Rectal smooth muscle tissue (tissue), 1 donor: ENCODE measurements around the gene METRN.

Source experiments
- H3K27ac ChIP-seq: one replicate; pipeline ENCODE4 v1.7.0; 2013; ENCODE audit warnings: low read depth, low read length, inconsistent platforms
- H3K27me3 ChIP-seq: one replicate; pipeline ENCODE4 v1.7.0; 2013; ENCODE audit warnings: low read length; ENCODE audit not compliant: control insufficient read depth, insufficient read depth
- H3K36me3 ChIP-seq: one replicate; pipeline ENCODE4 v1.7.0; 2013; ENCODE audit warnings: low read length; ENCODE audit not compliant: control insufficient read depth, insufficient read depth
- H3K4me1 ChIP-seq: one replicate; pipeline ENCODE4 v1.7.0; 2013; ENCODE audit warnings: low read length; ENCODE audit not compliant: control insufficient read depth, insufficient read depth
- H3K4me3 ChIP-seq: one replicate; pipeline ENCODE4 v1.7.0; 2013; ENCODE audit warnings: low read length
- H3K9ac ChIP-seq: one replicate; pipeline ENCODE4 v1.7.0; 2013; ENCODE audit warnings: low read length

The METRN gene

GRCh38 chr16:703406-703805, 11.5 kb upstream of the METRN start:
- Histone ChIP-seq H3K4me3 (no peak overlapping the region), H3K27ac (no peak overlapping the region), H3K36me3 (no peaks in the 10 kb centered on the region), H3K4me1 (no peaks in the 10 kb centered on the region), H3K27me3 (peaks cover 66% of the 10 kb centered on the region), H3K9ac (no peak overlapping the region)

GRCh38 chr16:704047-704446, 10.9 kb upstream of the METRN start:
- H3K4me3 ChIP-seq: no peak overlapping the region
- H3K36me3 ChIP-seq: no peaks in the 10 kb centered on the region
- no peaks in the 10 kb centered on the region for H3K4me1 ChIP-seq
- H3K27me3 ChIP-seq: peaks cover 69% of the 10 kb centered on the region
- no peak overlapping the region for H3K27ac ChIP-seq
- H3K9ac ChIP-seq: no peak overlapping the region

- no peaks in the 10 kb centered on the region for H3K36me3 ChIP-seq
- no peak overlapping the region for H3K4me3 ChIP-seq
- no peak overlapping the region for H3K9ac ChIP-seq
- H3K27me3 ChIP-seq: peaks cover 68% of the 10 kb centered on the region
- H3K27ac ChIP-seq: no peak overlapping the region
- no peaks in the 10 kb centered on the region for H3K4me1 ChIP-seq
Measured at GRCh38 chr16:704552-705380, 10.2 kb upstream of the METRN start.

GRCh38 chr16:705431-706188, 9.3 kb upstream of the METRN start, which contains the start of gene FBXL16:
Gene FBXL16, minus strand, starts transcription at chr16:705801. Its CDS starts 8,396 bp downstream, at chr16:697405.
- peaks cover 69% of the 10 kb centered on the region for H3K27me3 ChIP-seq
- H3K27ac ChIP-seq: no peak within 1 kb of the TSS
- no peaks in the 10 kb centered on the region for H3K36me3 ChIP-seq
- H3K4me1 ChIP-seq: no peaks in the 10 kb centered on the region
- no peak within 1 kb of the TSS for H3K9ac ChIP-seq
- no peak within 1 kb of the TSS for H3K4me3 ChIP-seq

GRCh38 chr16:706189-707061, 8.5 kb upstream of the METRN start:
- no peak overlapping the region for H3K4me3 ChIP-seq
- no peak overlapping the region for H3K9ac ChIP-seq
- H3K27me3 ChIP-seq: peaks cover 71% of the 10 kb centered on the region
- H3K4me1 ChIP-seq: no peaks in the 10 kb centered on the region
- no peak overlapping the region for H3K27ac ChIP-seq
- no peaks in the 10 kb centered on the region for H3K36me3 ChIP-seq

GRCh38 chr16:707062-707538, 7.8 kb upstream of the METRN start:
- Histone ChIP-seq H3K4me1 (no peaks in the 10 kb centered on the region), H3K4me3 (no peak overlapping the region), H3K9ac (no peak overlapping the region), H3K27me3 (peaks cover 67% of the 10 kb centered on the region), H3K36me3 (no peaks in the 10 kb centered on the region), H3K27ac (no peak overlapping the region)

- H3K4me1 ChIP-seq: no peaks in the 10 kb centered on the region
Measured at GRCh38 chr16:708019-708418, 6.9 kb upstream of the METRN start.

GRCh38 chr16:708959-709358, 6.0 kb upstream of the METRN start:
- H3K4me3 ChIP-seq: no peak overlapping the region
- no peaks in the 10 kb centered on the region for H3K36me3 ChIP-seq
- H3K27me3 ChIP-seq: peaks cover 49% of the 10 kb centered on the region
- no peak overlapping the region for H3K9ac ChIP-seq
- H3K27ac ChIP-seq: no peak overlapping the region
- no peaks in the 10 kb centered on the region for H3K4me1 ChIP-seq

More at GRCh38 chr16:708019-708418, 6.9 kb upstream of the METRN start:
- Histone ChIP-seq H3K9ac (no peak overlapping the region), H3K27ac (no peak overlapping the region), H3K27me3 (peaks cover 58% of the 10 kb centered on the region), H3K36me3 (no peaks in the 10 kb centered on the region), H3K4me3 (no peak overlapping the region)

GRCh38 chr16:709566-710499, 5.1 kb upstream of the METRN start:
- no peaks in the 10 kb centered on the region for H3K4me1 ChIP-seq
- no peak overlapping the region for H3K27ac ChIP-seq
- no peaks in the 10 kb centered on the region for H3K36me3 ChIP-seq
- peaks cover 41% of the 10 kb centered on the region for H3K27me3 ChIP-seq
- no peak overlapping the region for H3K9ac ChIP-seq
- no peak overlapping the region for H3K4me3 ChIP-seq

- no peak overlapping the region for H3K4me3 ChIP-seq
- no peak overlapping the region for H3K27ac ChIP-seq
- no peak overlapping the region for H3K9ac ChIP-seq
- H3K36me3 ChIP-seq: no peaks in the 10 kb centered on the region
- peaks cover 41% of the 10 kb centered on the region for H3K27me3 ChIP-seq
- no peaks in the 10 kb centered on the region for H3K4me1 ChIP-seq
Measured at GRCh38 chr16:710500-711075, 4.3 kb upstream of the METRN start.

- H3K27me3 ChIP-seq: peaks cover 45% of the 10 kb centered on the region
Measured at GRCh38 chr16:711084-711483, 3.8 kb upstream of the METRN start.

More at GRCh38 chr16:711084-711483, 3.8 kb upstream of the METRN start:
- no peaks in the 10 kb centered on the region for H3K36me3 ChIP-seq
- peaks cover 4% of the 10 kb centered on the region for H3K4me1 ChIP-seq
- H3K9ac ChIP-seq: no peak overlapping the region
- H3K4me3 ChIP-seq: no peak overlapping the region
- no peak overlapping the region for H3K27ac ChIP-seq
